ELF-1 (cell line): ENCODE data around the gene FHDC1.
A peak's percentile ranks its signal among the peaks of the same experiment; 100 is the strongest.

Experiments
- DNase-seq: peaks from one replicate; pipeline ENCODE4 v3.0.0-alpha.2; 2016; ENCODE audit warnings: low read depth, low spot score

The FHDC1 gene

DNA sequence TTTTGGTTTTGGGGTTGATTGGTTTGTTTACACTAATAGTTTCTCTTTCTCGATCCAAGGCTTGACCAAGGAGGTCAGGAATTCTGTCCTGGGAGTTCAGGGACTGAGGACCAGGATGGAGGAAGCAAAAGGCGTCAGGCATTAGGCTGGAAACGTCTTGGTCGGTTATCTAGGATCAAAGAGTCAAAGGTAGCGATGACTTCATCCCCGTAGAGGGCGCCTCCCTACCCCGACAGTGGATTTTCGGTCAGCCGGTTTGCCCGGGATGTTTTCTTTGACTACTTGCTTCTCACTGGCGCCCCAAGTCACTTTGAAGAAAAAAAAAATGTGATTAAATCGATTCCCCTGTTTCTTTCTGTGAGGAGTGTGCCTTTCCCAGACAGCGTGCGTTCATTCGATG lies 980 bp upstream of the FHDC1 start:
- DNase-seq: peak; percentile 83

- DNase-seq: peak; percentile 60
These were observed 568 bp downstream of the FHDC1 start for GRCh38 chr4:152936446-152937335.

- DNase-seq: no peak
These were observed 1.5 kb downstream of the FHDC1 start for GRCh38 chr4:152937336-152938236.

GRCh38 chr4:152938237-152938947 lies 2.3 kb downstream of the FHDC1 start:
- no peak for DNase-seq

DNA sequence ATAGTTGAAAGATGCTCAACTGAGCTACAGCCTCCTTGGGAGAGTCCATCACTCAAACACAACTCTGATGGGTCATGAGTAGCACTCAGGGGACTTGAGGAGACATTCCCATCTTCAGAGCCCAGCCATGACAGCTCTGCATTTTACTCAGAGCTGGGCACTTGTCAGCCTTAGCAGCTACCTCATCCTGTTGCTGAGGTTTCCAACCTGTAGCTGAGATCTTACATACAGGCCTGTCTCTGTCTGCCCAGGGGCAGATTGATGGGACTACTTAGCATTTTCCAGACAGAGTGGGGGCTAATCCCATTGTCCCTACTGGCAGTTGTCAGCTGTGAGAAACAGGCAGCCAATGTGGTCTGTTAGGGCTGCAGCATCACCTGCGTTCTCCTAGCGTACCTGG lies 3.5 kb downstream of the FHDC1 start:
- peak; percentile 87 for DNase-seq

DNA sequence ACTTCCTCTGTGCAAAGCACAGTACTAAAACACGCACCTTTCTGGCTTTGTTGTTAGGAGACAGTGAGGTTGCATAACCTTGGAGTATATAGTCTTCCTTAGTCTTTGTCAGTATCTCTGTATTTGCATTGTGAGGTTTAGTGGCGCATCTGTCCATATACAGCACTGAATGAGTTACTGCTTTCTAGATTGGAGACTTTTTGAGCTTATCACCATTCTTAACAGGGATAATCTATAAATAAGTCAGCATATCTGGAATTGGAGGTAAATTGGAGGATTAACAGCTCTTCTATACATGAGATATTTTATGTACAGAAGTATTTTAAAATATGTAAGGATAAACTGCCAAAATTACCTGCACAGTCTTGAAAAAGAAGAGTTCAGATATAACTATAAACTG lies 4.3 kb downstream of the FHDC1 start:
- no peak for DNase-seq

DNA sequence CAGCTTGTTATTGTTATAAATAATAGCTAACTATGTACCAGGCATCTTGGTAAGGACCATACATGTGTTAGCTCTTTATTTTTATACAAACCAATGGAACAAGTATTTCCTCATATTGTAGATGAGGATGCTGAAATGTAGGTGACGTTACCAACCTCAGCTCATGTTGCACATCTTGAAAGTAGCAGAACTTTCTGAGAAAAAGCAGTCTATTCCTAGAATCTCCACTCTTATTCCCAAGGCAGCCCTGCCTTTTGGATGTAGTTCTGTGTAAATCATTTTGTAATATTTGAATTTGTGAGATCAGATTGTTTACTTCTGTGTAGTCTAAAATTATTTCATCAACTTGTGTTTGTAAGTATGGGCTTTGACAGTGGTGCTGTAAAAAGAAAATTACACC lies 5.3 kb downstream of the FHDC1 start:
- no peak for DNase-seq

DNA sequence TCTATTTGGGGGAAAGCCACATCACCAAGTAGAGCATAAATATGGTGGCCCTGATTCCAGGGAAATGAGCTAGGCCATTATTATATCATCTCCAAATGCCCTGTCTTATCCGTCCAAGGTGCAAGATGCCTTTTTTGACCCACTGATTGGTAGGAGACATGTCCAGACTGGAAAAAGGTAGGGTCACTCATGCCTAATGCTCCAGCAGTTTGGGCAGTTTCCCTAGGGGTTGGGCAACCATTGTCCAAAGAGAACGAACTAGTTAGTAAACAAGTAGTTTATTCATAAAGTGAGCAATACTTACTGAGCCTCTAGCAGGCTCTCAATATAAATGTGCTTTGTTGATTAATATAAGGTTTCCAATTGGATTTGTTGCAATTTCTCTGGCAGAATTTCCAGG lies 6.2 kb downstream of the FHDC1 start:
- no peak for DNase-seq

DNA sequence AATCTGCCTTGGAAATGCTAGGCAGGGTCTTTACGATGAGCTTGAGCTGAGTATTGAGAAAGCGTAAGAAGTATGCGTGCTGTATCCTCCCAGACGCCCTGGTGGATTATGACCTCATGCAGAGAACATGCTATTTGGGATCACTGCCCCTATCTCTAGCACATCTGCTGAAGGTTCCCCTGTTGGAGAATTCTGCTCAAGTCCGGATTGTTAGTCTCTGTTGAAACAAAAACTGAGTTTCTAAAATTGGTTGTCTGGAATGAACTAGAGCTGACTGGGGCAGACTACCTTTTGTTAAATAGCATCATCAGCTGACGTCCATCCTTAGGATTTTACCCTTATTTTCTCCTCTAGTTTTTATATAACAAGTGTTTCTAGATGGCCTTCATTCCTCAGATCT lies 7.5 kb downstream of the FHDC1 start:
- no peak for DNase-seq

DNA sequence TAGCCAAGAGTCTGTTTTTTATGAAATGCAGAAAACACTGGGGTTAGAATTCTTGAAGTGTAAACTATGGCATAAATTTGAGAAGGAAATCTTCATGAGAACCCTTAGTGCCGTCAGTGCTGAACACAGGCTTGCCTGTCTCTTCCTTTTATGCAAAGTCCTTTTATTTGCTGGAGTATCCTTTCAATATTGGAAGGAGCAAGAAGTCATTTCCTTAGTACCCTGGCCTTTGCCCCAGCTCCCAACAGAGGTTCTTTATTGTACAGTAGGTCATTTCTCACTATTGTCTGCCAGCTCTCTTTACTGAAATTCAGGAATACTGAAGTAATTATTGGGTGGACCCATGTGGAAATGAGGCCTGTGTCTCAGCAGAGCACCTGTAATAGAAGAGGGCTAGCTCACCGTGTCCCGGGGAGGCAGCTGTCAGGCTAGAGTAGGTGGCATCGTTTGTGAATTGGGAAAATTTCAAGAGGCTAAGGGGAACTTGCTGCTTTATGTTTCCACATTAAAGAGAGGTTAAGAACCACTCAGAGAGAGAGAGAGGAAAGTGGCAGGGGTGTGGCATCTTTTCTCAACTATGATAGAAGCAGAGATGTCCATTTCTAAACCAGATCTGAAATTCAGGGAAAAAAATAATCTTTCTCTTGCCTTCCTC lies 8.7 kb downstream of the FHDC1 start:
- no peak for DNase-seq

- DNase-seq: no peak
These were observed 9.5 kb downstream of the FHDC1 start for GRCh38 chr4:152945639-152946038.

- DNase-seq: no peak
These were observed 10.3 kb downstream of the FHDC1 start for GRCh38 chr4:152946446-152946845.

- no peak for DNase-seq
These were observed 11.2 kb downstream of the FHDC1 start for GRCh38 chr4:152947311-152947710.

DNA sequence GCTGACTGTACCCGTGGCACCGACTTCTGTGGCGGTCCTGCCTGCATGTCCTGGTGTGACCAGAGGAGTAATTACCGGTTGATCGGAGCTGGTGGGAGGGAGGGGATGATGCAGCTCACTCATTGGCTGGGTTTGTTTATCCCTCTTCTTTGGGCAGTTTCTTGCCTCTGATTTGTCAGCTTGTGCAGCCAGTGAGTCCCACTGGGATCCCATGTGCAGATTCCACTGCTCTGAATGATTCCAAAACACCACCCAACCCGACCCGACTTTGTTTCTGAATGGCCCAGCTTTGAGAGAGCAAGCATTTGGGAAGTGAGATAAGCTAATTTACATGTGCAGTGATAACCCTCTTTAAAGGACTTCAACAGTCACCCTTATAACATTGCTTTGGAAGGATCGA lies 13.8 kb downstream of the FHDC1 start:
- DNase-seq: peak; percentile 63

- DNase-seq: no peak
These were observed 14.5 kb downstream of the FHDC1 start for GRCh38 chr4:152950402-152951274.

GRCh38 chr4:152951348-152951747 lies 15.2 kb downstream of the FHDC1 start:
- DNase-seq: no peak

GRCh38 chr4:152953514-152953913 lies 17.4 kb downstream of the FHDC1 start:
- DNase-seq: no peak

DNA sequence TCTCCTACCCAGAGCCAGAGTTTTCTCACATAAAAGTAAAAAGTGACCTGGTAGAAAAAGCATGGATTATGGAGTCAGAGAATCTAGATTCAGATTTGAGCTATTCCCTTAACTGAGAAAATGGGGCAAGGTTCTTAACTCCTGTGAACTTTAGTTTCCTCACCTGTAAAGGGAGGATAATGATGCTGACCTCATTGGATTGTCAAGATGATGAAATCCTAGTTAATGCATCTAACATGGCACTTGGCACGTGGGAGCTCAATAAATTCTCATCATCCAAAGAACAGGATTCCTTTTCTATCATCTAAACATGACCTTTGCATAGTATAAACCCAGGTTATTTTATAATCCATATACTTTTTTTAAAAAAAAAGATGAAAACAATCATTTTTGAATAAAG lies 18.6 kb downstream of the FHDC1 start:
- no peak for DNase-seq

- DNase-seq: no peak
These were observed 20.0 kb downstream of the FHDC1 start for GRCh38 chr4:152956147-152956546.

DNA sequence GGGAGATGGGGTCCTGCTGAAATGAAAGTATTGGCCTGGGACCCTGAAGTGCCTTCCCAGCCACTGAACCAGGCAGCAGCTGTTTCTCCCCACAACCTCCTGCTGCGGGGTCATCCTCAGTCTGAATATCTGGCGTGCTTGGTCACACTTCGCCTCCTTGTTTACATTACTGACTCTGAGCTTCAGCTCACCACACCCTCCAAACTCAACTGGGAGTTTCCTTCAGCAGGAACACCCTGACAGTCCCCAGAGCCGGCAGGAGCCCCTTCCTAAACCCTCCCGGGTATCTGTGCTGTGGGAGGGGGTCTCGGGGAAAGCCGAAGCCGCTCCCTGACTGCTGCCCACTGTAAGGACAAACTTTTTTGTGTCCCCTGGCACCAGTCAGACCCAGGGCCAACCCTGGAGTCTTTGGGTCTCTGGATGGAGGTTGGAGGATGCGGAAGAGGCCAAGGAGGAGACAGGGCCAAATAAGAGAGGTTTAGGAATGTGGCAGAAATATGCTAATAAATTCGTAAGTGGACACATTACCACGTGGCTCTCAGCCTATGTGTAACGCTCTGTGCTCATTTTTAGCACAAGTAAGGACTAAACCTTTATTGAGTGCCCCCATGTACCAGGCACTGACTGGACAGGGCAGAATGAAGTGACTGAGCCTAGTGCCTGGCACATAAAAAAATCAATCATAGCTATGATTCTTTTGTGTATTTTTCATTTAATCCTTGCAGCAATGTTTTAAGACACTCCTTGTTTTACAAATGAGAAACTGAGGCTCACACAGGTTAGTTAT lies 20.7 kb downstream of the FHDC1 start:
- peak; percentile 65 for DNase-seq
